Measurements from ENCODE around the gene RBFOX2.

- TF ChIP-seq CTCF (IDR thresholded peaks at IDR 0.05; ENCODE audit: low read length): no peak
- TF ChIP-seq EZH2 (IDR thresholded peaks at IDR 0.05; ENCODE audit: borderline replicate concordance, low read length): no peak
These were observed 225.7 kb downstream of the RBFOX2 start for GRCh38 chr22:35802885-35803284.

Measured in OCI-LY1 (cell line).